Fibroblast of villous mesenchyme (primary cell): ENCODE data around the gene SLC35F4. TPM values are rescaled to one million over a fixed set of nuclear protein-coding genes. Genes with fewer than 3 reads are reported as not detected.
"Not testable (repeated sequence)": the region's sequence is repeated elsewhere in the genome, so short reads cannot be mapped to it uniquely, and the experiment has no call there.

Experiments
- DNase-seq: peaks from one replicate; pipeline ENCODE4 v3.0.0-alpha.2; 2010; ENCODE audit warnings: low read depth
- H3K4me3 ChIP-seq: 2 replicates; pipeline ENCODE4 v1.5.1; 2011; ENCODE audit warnings: low read depth, mild to moderate bottlenecking, low read length
- CTCF ChIP-seq: IDR thresholded peaks from 2 replicates; pipeline ENCODE4 v1.5.1; 2012; ENCODE audit warnings: low read depth, mild to moderate bottlenecking, low read length; ENCODE audit not compliant: insufficient read depth
- total RNA-seq: library from RNA; depleted of rRNA; stranded (reverse); fragments of >200 nt; gene quantifications from 2 replicates; pipeline ENCODE4 v1.2.3, GENCODE V29; 2012

SLC35F4 gene
- total RNA-seq, 1 donor = not detected

DNA sequence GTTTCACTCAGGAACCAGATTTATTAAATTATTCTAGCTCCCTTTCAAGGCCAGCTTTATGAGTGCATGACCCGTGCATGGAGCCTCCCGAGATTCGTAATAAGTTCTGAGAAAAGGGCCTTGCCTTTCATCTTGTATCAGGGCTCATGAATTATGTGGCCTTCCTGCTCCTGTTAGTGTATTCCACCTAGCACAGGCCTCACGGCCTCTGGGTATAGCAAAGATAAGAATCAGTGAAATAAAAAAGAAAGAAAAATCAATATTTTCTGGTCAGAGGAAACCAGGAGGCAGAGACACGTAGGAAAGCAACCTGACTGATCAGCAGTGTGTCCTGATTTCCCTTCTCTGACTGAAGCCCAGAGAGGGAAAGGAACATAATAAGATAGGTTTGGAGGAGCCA, 111.4 kb downstream of the SLC35F4 start:
- no peak for DNase-seq
- no peak for TF ChIP-seq CTCF
- no peak overlapping the region for H3K4me3 ChIP-seq

DNA sequence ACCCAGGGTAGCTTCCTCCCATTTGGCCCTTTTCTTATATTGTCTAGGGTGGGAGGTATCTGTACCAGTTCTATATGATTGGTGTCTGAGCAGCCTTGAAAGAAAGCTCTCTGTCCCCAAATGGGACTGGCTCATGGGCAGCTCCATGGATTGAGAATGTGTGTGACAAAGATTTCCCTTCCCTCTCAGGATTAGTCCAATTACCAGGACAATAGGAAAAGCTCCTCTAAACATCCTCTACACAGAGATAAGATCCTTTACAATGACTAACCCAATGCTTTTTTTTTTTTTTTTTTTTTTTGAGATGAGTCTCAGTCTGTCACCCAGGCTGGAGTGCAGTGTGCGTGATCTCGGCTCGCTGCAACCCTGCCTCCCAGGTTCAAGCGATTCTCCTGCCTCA, 112.1 kb downstream of the SLC35F4 start:
- H3K4me3 ChIP-seq = no peak overlapping the region
- TF ChIP-seq CTCF = no peak
- no peak for DNase-seq

- H3K4me3 ChIP-seq, DNase-seq: not testable (repeated sequence)
These were observed 113.7 kb downstream of the SLC35F4 start for GRCh38 chr14:57752142-57752695.

DNA sequence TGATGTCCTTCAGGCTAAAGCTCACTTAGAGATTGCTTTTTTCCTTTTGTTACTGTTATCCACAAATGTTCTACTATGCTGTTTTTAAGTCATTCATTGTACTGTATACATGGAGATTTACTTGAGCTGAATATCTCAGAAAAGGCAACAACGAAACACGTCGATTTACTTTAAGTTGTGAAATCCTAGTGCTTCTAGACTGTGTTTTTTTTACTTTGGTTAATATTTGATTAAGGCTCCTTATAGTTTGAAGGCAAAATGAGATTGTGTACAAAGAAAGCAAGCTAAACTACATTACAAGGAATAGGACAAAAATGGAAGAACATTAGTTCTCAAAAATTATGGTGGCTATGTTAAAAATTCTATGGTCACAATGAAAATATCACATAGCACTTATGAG, 114.5 kb downstream of the SLC35F4 start:
- DNase-seq = no peak
- H3K4me3 ChIP-seq = no peak overlapping the region

DNA sequence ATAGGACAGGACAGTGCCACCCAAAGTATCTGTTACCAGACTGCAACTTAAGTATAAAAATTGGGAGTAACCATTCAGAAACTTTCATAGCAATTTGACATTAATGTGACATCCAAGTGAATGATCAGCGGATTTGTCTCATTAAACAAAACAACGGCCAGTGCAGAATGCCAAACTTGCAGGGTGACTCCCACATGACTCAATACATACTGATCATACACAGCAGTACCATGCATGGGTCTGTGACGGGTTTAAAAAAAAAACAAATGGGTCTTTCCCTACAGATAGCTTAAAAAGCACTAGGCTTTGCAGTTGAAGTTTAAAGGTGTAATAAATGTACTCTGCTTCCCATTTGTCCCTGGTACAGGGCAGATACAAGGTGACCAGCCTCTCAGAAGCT, 116.6 kb downstream of the SLC35F4 start:
- no peak for DNase-seq
- H3K4me3 ChIP-seq = no peak overlapping the region
- no peak for TF ChIP-seq CTCF

More for the DNA sequence above, 114.5 kb downstream of the SLC35F4 start:
- TF ChIP-seq CTCF = no peak

DNA sequence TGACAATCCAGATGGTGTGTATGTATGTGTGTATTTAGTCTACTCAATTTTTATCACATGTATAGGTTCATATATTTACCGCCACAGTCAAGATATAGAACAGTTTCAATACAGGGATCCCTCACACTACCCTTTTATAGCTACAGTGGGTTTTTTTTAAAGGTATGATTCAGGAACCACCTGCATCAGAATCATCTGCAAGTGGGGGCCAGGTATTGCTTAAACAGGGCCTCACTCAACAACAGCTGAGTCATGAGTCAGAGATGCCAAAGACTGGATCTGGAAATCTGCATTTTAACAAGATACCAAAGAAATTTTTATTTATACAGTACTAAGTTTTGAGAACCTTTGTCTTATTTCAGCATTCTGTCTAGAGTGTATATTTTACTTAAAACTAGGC, 117.6 kb downstream of the SLC35F4 start:
- DNase-seq = no peak
- no peak for TF ChIP-seq CTCF
- H3K4me3 ChIP-seq = no peak overlapping the region

DNA sequence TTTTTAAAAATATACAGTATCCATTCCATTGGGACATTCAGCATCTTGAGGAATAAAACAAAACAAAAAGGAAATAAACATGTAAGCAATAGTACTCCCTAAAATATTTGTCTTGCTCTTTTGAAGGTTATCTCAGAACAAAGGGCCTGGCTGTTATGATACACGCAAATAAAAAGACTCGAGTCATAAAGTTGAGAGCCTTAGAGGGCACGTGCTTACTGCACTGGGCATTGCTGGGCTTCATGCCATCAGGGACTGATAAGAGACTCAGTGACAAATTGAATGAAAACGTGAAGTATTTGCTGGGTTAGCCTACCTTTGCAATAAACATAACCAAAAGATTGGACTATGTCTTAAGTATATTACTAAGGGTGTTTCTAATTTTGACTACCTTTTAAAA, 118.9 kb downstream of the SLC35F4 start:
- no peak for DNase-seq
- TF ChIP-seq CTCF = no peak
- no peak overlapping the region for H3K4me3 ChIP-seq

DNA sequence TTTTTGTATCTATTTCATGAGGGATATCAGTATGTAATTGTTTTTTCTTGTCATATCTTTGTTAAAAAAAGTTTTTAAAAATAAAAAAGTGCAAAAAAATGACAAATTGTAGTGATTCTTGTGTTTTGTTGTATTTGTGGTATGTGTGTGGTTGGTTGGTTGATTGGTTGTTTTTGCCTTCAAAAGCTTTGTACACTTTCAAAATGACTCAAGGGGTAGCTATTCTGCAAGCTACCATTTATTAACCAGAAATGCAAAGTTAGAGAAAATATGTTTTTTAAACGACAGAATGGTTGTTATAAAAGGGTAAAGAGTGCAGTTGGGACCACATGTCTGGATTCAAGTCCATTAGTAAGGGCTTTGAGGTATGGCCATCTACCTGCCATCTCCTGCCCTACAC, 119.3 kb downstream of the SLC35F4 start:
- TF ChIP-seq CTCF = no peak
- H3K4me3 ChIP-seq = no peak overlapping the region
- DNase-seq = no peak
